Adipose tissue (tissue), 3 donors: ENCODE measurements around the gene ENTPD6. TPM values are rescaled to one million over a fixed set of nuclear protein-coding genes. Genes with fewer than 3 reads are reported as not detected.

Source experiments
- H3K27ac ChIP-seq: one replicate; pipeline ENCODE4 v1.5.1; 2013; ENCODE audit warnings: low read depth, low read length
- WGBS, 3 donors: extraction: QIAGEN DNeasy Blood & Tissue Kit; methylation state at CpG; one replicate each; pipeline ENCODE4 v1.1.7; 2013; 5-methylcytosine and 5-hydroxymethylcytosine counted together
- polyA plus RNA-seq, 3 donors: library from polyadenylated mRNA; stranded (reverse); fragments of 200-250 nt; gene quantifications; one replicate each; pipeline ENCODE4 v1.2.3, GENCODE V29; 2013
- donor health status: healthy with polysubstance abuse.
- donor health status: Bipolar disorder and iron deficiency.
- donor health status: healthy.

Gene ENTPD6
- polyA plus RNA-seq, 3 donors = 38.5 to 47.8 (median 42.4) TPM

GRCh38 chr20:25205277-25206062, 10.0 kb downstream of the ENTPD6 start:
- no peak overlapping the region for H3K27ac ChIP-seq
- 82 to 87% (median 83%) methylated on average over 21 of the region's 21 CpGs for WGBS, 3 donors

GRCh38 chr20:25206063-25206403, 10.5 kb downstream of the ENTPD6 start:
- H3K27ac ChIP-seq = no peak overlapping the region
- 84 to 95% (median 91%) methylated on average over 9 of the region's 9 CpGs for WGBS, 3 donors

GRCh38 chr20:25206548-25206947, 11.0 kb downstream of the ENTPD6 start:
- no peak overlapping the region for H3K27ac ChIP-seq
- 93 to 99% (median 96%) methylated on average over 8 of the region's 8 CpGs for WGBS, 3 donors

GRCh38 chr20:25207149-25207959, 11.8 kb downstream of the ENTPD6 start:
- no peak overlapping the region for H3K27ac ChIP-seq
- WGBS, 3 donors = 93 to 97% (median 95%) methylated on average over 22 of the region's 22 CpGs

GRCh38 chr20:25207960-25208534, 12.5 kb downstream of the ENTPD6 start:
- 66 to 87% (median 84%) methylated on average over 9 of the region's 9 CpGs for WGBS, 3 donors

GRCh38 chr20:25209400-25209799, 13.9 kb downstream of the ENTPD6 start:
- 89 to 100% (median 100%) methylated on average over 1 of the region's 1 CpG for WGBS, 3 donors
- no peak overlapping the region for H3K27ac ChIP-seq

More at GRCh38 chr20:25207960-25208534, 12.5 kb downstream of the ENTPD6 start:
- no peak overlapping the region for H3K27ac ChIP-seq

- WGBS, 3 donors = 95 to 97% (median 96%) methylated on average over 12 of the region's 12 CpGs
These were observed 14.4 kb downstream of the ENTPD6 start for GRCh38 chr20:25209911-25210310.

GRCh38 chr20:25211273-25211672, 15.8 kb downstream of the ENTPD6 start:
- H3K27ac ChIP-seq = no peak overlapping the region
- 79 to 89% (median 84%) methylated on average over 7 of the region's 7 CpGs for WGBS, 3 donors

More at GRCh38 chr20:25209911-25210310, 14.4 kb downstream of the ENTPD6 start:
- no peak overlapping the region for H3K27ac ChIP-seq

- WGBS, 3 donors = 87 to 93% (median 88%) methylated on average over 5 of the region's 5 CpGs
- no peak overlapping the region for H3K27ac ChIP-seq
These were observed 16.7 kb downstream of the ENTPD6 start for GRCh38 chr20:25212242-25212641.

- H3K27ac ChIP-seq = no peak overlapping the region
- WGBS, 3 donors = 94 to 96% (median 95%) methylated on average over 21 of the region's 21 CpGs
These were observed 18.3 kb downstream of the ENTPD6 start for GRCh38 chr20:25213566-25214425.

- WGBS, 3 donors = 81 to 94% (median 85%) methylated on average over 7 of the region's 7 CpGs
- H3K27ac ChIP-seq = no peak overlapping the region
These were observed 18.9 kb downstream of the ENTPD6 start for GRCh38 chr20:25214426-25214790.

- H3K27ac ChIP-seq = no peak overlapping the region
- WGBS, 3 donors = 95 to 97% (median 96%) methylated on average over 7 of the region's 7 CpGs
These were observed 19.3 kb downstream of the ENTPD6 start for GRCh38 chr20:25214819-25215218.

- H3K27ac ChIP-seq = no peak overlapping the region
- 91 to 97% (median 92%) methylated on average over 10 of the region's 10 CpGs for WGBS, 3 donors
These were observed 20.0 kb downstream of the ENTPD6 start for GRCh38 chr20:25215521-25215920.

GRCh38 chr20:25216199-25216945, 20.9 kb downstream of the ENTPD6 start:
- no peak overlapping the region for H3K27ac ChIP-seq
- WGBS, 3 donors = 82 to 91% (median 88%) methylated on average over 16 of the region's 16 CpGs

GRCh38 chr20:25217161-25218108, 21.9 kb downstream of the ENTPD6 start:
- no peak overlapping the region for H3K27ac ChIP-seq

GRCh38 chr20:25218109-25218486, 22.6 kb downstream of the ENTPD6 start:
- 88 to 89% (median 89%) methylated on average over 8 of the region's 8 CpGs for WGBS, 3 donors
- no peak overlapping the region for H3K27ac ChIP-seq

More at GRCh38 chr20:25217161-25218108, 21.9 kb downstream of the ENTPD6 start:
- 94 to 95% (median 94%) methylated on average over 21 of the region's 21 CpGs for WGBS, 3 donors

- H3K27ac ChIP-seq = no peak overlapping the region
- WGBS, 3 donors = 90 to 95% (median 91%) methylated on average over 12 of the region's 12 CpGs
These were observed 23.0 kb downstream of the ENTPD6 start for GRCh38 chr20:25218492-25218891.
